ENCODE measurements around the gene HNRNPUL1.

HNRNPUL1 gene

GRCh38 chr19:41294393-41294792 is 30.2 kb downstream of the HNRNPUL1 start:
- H3K27ac Mint-ChIP-seq = peak overlapping the region; percentile 31
- no peak for ATAC-seq
- H3K36me3 Mint-ChIP-seq = peaks cover 65% of the 10 kb centered on the region

GRCh38 chr19:41295499-41295898 is 31.3 kb downstream of the HNRNPUL1 start:
- H3K4me1 Mint-ChIP-seq = peaks cover 43% of the 10 kb centered on the region
- H3K4me3 Mint-ChIP-seq = no peak overlapping the region

More at GRCh38 chr19:41294393-41294792, 30.2 kb downstream of the HNRNPUL1 start:
- Mint-ChIP-seq H3K4me1 (peaks cover 36% of the 10 kb centered on the region), H3K27me3 (no peaks in the 10 kb centered on the region), H3K9me3 (no peaks in the 10 kb centered on the region), H3K4me3 (no peak overlapping the region)

GRCh38 chr19:41296433-41296871 is 32.3 kb downstream of the HNRNPUL1 start:
- Mint-ChIP-seq H3K4me1 (peaks cover 48% of the 10 kb centered on the region), H3K9me3 (no peaks in the 10 kb centered on the region), H3K27me3 (no peaks in the 10 kb centered on the region), H3K4me3 (no peak overlapping the region), H3K36me3 (peaks cover 73% of the 10 kb centered on the region), H3K27ac (peak overlapping the region; percentile 94)
- no peak for ATAC-seq

More at GRCh38 chr19:41295499-41295898, 31.3 kb downstream of the HNRNPUL1 start:
- Mint-ChIP-seq H3K36me3 (peaks cover 76% of the 10 kb centered on the region), H3K27me3 (no peaks in the 10 kb centered on the region), H3K27ac (peak overlapping the region; percentile 94), H3K9me3 (no peaks in the 10 kb centered on the region)
- no peak for ATAC-seq

GRCh38 chr19:41297628-41298347 is 33.6 kb downstream of the HNRNPUL1 start:
- peaks cover 76% of the 10 kb centered on the region for H3K36me3 Mint-ChIP-seq
- peaks cover 61% of the 10 kb centered on the region for H3K4me1 Mint-ChIP-seq
- ATAC-seq = peak; percentile 89
- peak overlapping the region; percentile 4 for H3K4me3 Mint-ChIP-seq
- H3K27ac Mint-ChIP-seq = peak overlapping the region; percentile 94
- H3K27me3 Mint-ChIP-seq = no peaks in the 10 kb centered on the region
- no peaks in the 10 kb centered on the region for H3K9me3 Mint-ChIP-seq

GRCh38 chr19:41298348-41298964 is 34.3 kb downstream of the HNRNPUL1 start:
- Mint-ChIP-seq H3K27ac (peak overlapping the region; percentile 94), H3K4me3 (no peak overlapping the region), H3K4me1 (peaks cover 68% of the 10 kb centered on the region), H3K27me3 (no peaks in the 10 kb centered on the region), H3K9me3 (no peaks in the 10 kb centered on the region), H3K36me3 (peaks cover 78% of the 10 kb centered on the region)
- peak; percentile 34 for ATAC-seq

- Mint-ChIP-seq H3K27ac (peak overlapping the region; percentile 94), H3K36me3 (peaks cover 76% of the 10 kb centered on the region), H3K9me3 (no peaks in the 10 kb centered on the region), H3K4me1 (peaks cover 75% of the 10 kb centered on the region), H3K4me3 (no peak overlapping the region), H3K27me3 (no peaks in the 10 kb centered on the region)
- no peak for ATAC-seq
These were observed 35.0 kb downstream of the HNRNPUL1 start for GRCh38 chr19:41299046-41299754.

GRCh38 chr19:41299755-41300089 is 35.5 kb downstream of the HNRNPUL1 start:
- Mint-ChIP-seq H3K27ac (peak overlapping the region; percentile 94), H3K27me3 (no peaks in the 10 kb centered on the region), H3K4me1 (peaks cover 78% of the 10 kb centered on the region), H3K4me3 (no peak overlapping the region), H3K36me3 (peaks cover 75% of the 10 kb centered on the region), H3K9me3 (no peaks in the 10 kb centered on the region)
- ATAC-seq = no peak

- Mint-ChIP-seq H3K4me3 (no peak overlapping the region), H3K4me1 (peaks cover 78% of the 10 kb centered on the region), H3K27ac (peak overlapping the region; percentile 94), H3K27me3 (no peaks in the 10 kb centered on the region), H3K9me3 (no peaks in the 10 kb centered on the region), H3K36me3 (peaks cover 75% of the 10 kb centered on the region)
- ATAC-seq = no peak
These were observed 36.4 kb downstream of the HNRNPUL1 start for GRCh38 chr19:41300555-41300954.

- Mint-ChIP-seq H3K4me1 (peaks cover 71% of the 10 kb centered on the region), H3K27me3 (no peaks in the 10 kb centered on the region), H3K27ac (peak overlapping the region; percentile 83), H3K36me3 (peaks cover 72% of the 10 kb centered on the region), H3K4me3 (peak overlapping the region; percentile 49), H3K9me3 (no peaks in the 10 kb centered on the region)
- ATAC-seq = peak; percentile 84
These were observed 38.6 kb downstream of the HNRNPUL1 start for GRCh38 chr19:41302624-41303351.

- Mint-ChIP-seq H3K4me1 (peaks cover 71% of the 10 kb centered on the region), H3K36me3 (peaks cover 65% of the 10 kb centered on the region), H3K27me3 (no peaks in the 10 kb centered on the region), H3K4me3 (no peak overlapping the region), H3K27ac (peak overlapping the region; percentile 83), H3K9me3 (no peaks in the 10 kb centered on the region)
- ATAC-seq = no peak
These were observed 39.8 kb downstream of the HNRNPUL1 start for GRCh38 chr19:41303954-41304353.

GRCh38 chr19:41304706-41305483 is 40.7 kb downstream of the HNRNPUL1 start:
- H3K27ac Mint-ChIP-seq = peak overlapping the region; percentile 83
- H3K9me3 Mint-ChIP-seq = no peaks in the 10 kb centered on the region
- ATAC-seq = no peak
- peaks cover 71% of the 10 kb centered on the region for H3K4me1 Mint-ChIP-seq
- H3K27me3 Mint-ChIP-seq = no peaks in the 10 kb centered on the region
- peaks cover 57% of the 10 kb centered on the region for H3K36me3 Mint-ChIP-seq
- H3K4me3 Mint-ChIP-seq = no peak overlapping the region

- Mint-ChIP-seq H3K4me3 (no peak overlapping the region), H3K27ac (peak overlapping the region; percentile 99), H3K36me3 (peaks cover 52% of the 10 kb centered on the region), H3K27me3 (no peaks in the 10 kb centered on the region), H3K9me3 (no peaks in the 10 kb centered on the region), H3K4me1 (peaks cover 71% of the 10 kb centered on the region)
- ATAC-seq = no peak
These were observed 42.0 kb downstream of the HNRNPUL1 start for GRCh38 chr19:41305927-41306793.

- Mint-ChIP-seq H3K27ac (peak overlapping the region; percentile 99), H3K36me3 (peaks cover 47% of the 10 kb centered on the region)
These were observed 43.1 kb downstream of the HNRNPUL1 start for GRCh38 chr19:41307090-41307875.

More at GRCh38 chr19:41307090-41307875, 43.1 kb downstream of the HNRNPUL1 start:
- ATAC-seq = no peak
- Mint-ChIP-seq H3K9me3 (no peaks in the 10 kb centered on the region), H3K27me3 (no peaks in the 10 kb centered on the region), H3K4me3 (peak overlapping the region; percentile 50), H3K4me1 (peaks cover 72% of the 10 kb centered on the region)

Data from stimulated activated memory B cell treated with anti-CD40 and anti-IgM and Interleukin-4, amounts not matched to agents 10 μg/mL and 1 μg/mL and 100 μg/mL, for 72 hours (primary cell).